Ovary (tissue), 9 donors: ENCODE measurements around the gene SLC39A2. TPM values are rescaled to one million over a fixed set of nuclear protein-coding genes. Genes with fewer than 3 reads are reported as not detected.

ENCODE experiments used
- DNase-seq, 5 donors: peaks; one replicate each; pipeline ENCODE4 v3.0.0-alpha.2; 2019 to 2020
- H3K27ac ChIP-seq, 2 donors: fragments of 200-600 bp; one replicate each; pipeline versions ENCODE4 v1.5.1 to v1.8.0; 2019 to 2022
- H3K27me3 ChIP-seq: fragments of 200-600 bp; one replicate; pipeline ENCODE4 v1.8.0; 2022
- H3K36me3 ChIP-seq: fragments of 200-600 bp; sonication (generic); one replicate; pipeline ENCODE4 v1.5.1; 2019
- H3K4me1 ChIP-seq: one replicate; pipeline ENCODE4 v1.8.1; 2013; ENCODE audit warnings: mild to moderate bottlenecking, moderate library complexity; ENCODE audit not compliant: insufficient read depth
- H3K4me3 ChIP-seq: fragments of 200-600 bp; sonication (generic); one replicate; pipeline ENCODE4 v1.5.1; 2017
- H3K9me3 ChIP-seq, 2 donors: fragments of 200-600 bp in 1 of 2; sonication (generic) in 1 of 2; one replicate each; pipeline versions ENCODE4 v1.5.1 to v1.8.1; 2013 to 2019; ENCODE audit warnings: mild to moderate bottlenecking in 1 of 2, moderate library complexity in 1 of 2
- EP300 ChIP-seq: sonication (generic); formaldehyde crosslinking; IDR thresholded peaks from one replicate; pipeline ENCODE4 v1.6.1; 2017; ENCODE audit warnings: antibody characterized with exemption
- POLR2A ChIP-seq: fragments of 450-650 bp; IDR thresholded peaks from one replicate; pipeline ENCODE4 v1.6.1; 2017; ENCODE audit warnings: antibody characterized with exemption, mild to moderate bottlenecking, moderate library complexity
- WGBS, 3 donors: extraction: QIAGEN DNeasy Blood & Tissue Kit in 1 of 3; methylation state at CpG; one replicate each; pipeline versions ENCODE4 v1.1.5 to v1.1.7; 2013 to 2017; 5-methylcytosine and 5-hydroxymethylcytosine counted together
- intact Hi-C, 4 donors: fragments of 100-400 bp; cut with DNase I; formaldehyde crosslinking; loops; one replicate each; pipeline versions ENCODE4 v1.11.0 to v1.15.1; 2022 to 2023
- polyA plus RNA-seq, 2 donors: library from polyadenylated mRNA; stranded (reverse); fragments of 200-250 nt in 1 of 2; fragments of 350-450 nt in 1 of 2; fragmentation: Illumina TruSeq in 1 of 2; extraction: RNeasy Lipid Tissue Mini Kit (QIAGEN cat#74804) in 1 of 2; gene quantifications; one replicate each; pipeline ENCODE4 v1.2.3, GENCODE V29; 2013 to 2014
- total RNA-seq, 7 donors: library from RNA; depleted of rRNA in 2 of 7; stranded (reverse); fragments of >200 nt in 2 of 7; fragmentation: NEBNext Ultra II Directional in 3 of 7; extraction: Animal tissue kit (Norgen Biotek cat#: 25700) in 3 of 7; gene quantifications; one replicate each; pipeline versions ENCODE4 v1.1.0 to v1.2.4, GENCODE V29; 2016 to 2023
- TF ChIP-seq, protein P1 (sequence below), 3 donors: fragments of 450-650 bp in 2 of 3; fragments of 200-600 bp in 1 of 3; IDR thresholded peaks; one replicate each; pipeline versions ENCODE4 v1.5.1 to v1.8.0; 2016 to 2022; ENCODE audit warnings: antibody characterized with exemption in 3 of 3, mild to moderate bottlenecking in 1 of 3
- donor health status: DM: no; HTN: no; CAD: no; lungs with moderate emphysema.
- donor health status: DM: no; HTN: no; CAD: no.
- donor health status: Bipolar disorder and iron deficiency.
- donor health status: DM: yes; HTN: yes; CAD: no.
- donor health status: DM: no; HTN: no; CAD: no.
- donor health status: DM: yes; HTN: yes; CAD: no.

Gene SLC39A2
- total and polyA plus RNA-seq, 9 donors = 0.28 to 0.30 TPM; not detected in 7

DNA sequence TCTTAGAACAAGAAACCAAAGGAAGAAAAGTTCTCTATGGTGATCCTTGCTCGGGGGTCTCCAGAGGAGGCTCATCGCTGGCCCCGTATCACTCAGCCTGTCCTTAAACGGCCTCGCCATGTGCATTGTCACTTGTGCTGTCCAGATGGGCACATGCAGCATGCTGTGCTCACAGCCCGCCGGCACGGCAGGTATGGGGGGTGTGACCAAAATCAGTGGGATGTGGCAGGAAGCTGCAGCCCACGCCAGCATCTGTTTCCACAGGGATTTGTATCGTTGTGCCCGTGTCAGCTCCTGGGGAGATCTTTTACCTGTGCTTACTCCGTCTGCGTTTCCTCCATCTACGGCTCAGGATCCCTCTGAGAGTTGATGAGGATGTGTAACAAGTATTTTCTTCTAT, 2.6 kb upstream of the SLC39A2 start:
- Histone ChIP-seq H3K4me3 (no peak overlapping the region), H3K36me3 (no peaks in the 10 kb centered on the region), H3K27ac (no peak overlapping the region), H3K9me3 (no peaks in the 10 kb centered on the region), H3K4me1 (peaks cover 1% of the 10 kb centered on the region), H3K27me3 (no peaks in the 10 kb centered on the region)
- no peak for DNase-seq
- TF ChIP-seq POLR2A = no peak
- TF ChIP-seq EP300 = no peak
- TF ChIP-seq, protein P1, sequence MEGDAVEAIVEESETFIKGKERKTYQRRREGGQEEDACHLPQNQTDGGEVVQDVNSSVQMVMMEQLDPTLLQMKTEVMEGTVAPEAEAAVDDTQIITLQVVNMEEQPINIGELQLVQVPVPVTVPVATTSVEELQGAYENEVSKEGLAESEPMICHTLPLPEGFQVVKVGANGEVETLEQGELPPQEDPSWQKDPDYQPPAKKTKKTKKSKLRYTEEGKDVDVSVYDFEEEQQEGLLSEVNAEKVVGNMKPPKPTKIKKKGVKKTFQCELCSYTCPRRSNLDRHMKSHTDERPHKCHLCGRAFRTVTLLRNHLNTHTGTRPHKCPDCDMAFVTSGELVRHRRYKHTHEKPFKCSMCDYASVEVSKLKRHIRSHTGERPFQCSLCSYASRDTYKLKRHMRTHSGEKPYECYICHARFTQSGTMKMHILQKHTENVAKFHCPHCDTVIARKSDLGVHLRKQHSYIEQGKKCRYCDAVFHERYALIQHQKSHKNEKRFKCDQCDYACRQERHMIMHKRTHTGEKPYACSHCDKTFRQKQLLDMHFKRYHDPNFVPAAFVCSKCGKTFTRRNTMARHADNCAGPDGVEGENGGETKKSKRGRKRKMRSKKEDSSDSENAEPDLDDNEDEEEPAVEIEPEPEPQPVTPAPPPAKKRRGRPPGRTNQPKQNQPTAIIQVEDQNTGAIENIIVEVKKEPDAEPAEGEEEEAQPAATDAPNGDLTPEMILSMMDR (IDR thresholded peaks at IDR 0.05) = no peak
- WGBS, 3 donors = 74 to 82% (median 80%) methylated on average over 14 of the region's 14 CpGs
- intact Hi-C loops = loop anchor here in 1 of 4 donors (10.0 kb wide), 1 partner anchor 48 kb away; the partner anchor contains the start of gene RNASE7

DNA sequence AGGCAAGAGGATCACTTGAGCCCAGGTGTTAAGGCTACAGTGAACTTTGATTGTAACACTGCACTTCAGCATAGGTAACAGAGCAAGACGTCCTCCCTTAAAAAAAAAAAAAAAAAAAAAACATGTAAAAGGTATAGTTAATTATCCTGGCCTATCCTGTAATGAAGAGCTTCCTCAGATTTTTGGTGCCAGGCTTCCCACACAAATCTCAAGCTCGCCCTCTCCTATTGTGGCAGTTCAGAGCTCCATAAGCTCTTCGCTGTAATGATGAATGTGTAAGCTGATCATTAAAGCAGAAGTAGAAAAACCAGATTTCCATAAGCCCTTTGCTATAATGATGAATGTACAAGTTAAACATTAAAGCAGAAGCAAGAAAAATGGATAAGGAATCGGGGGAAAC, 2.0 kb upstream of the SLC39A2 start:
- Histone ChIP-seq H3K4me3 (no peak overlapping the region), H3K36me3 (no peaks in the 10 kb centered on the region), H3K27ac (no peak overlapping the region), H3K27me3 (no peaks in the 10 kb centered on the region), H3K9me3 (no peaks in the 10 kb centered on the region), H3K4me1 (no peaks in the 10 kb centered on the region)
- DNase-seq = no peak
- intact Hi-C loops = loop anchor here in 1 of 4 donors (10.0 kb wide), 1 partner anchor 48 kb away; the partner anchor contains the start of gene RNASE7
- TF ChIP-seq EP300 = no peak
- TF ChIP-seq POLR2A = no peak
- TF ChIP-seq, protein P1 (IDR thresholded peaks at IDR 0.05) = no peak
- 47 to 70% (median 61%) methylated on average over 4 of the region's 4 CpGs for WGBS, 3 donors

DNA sequence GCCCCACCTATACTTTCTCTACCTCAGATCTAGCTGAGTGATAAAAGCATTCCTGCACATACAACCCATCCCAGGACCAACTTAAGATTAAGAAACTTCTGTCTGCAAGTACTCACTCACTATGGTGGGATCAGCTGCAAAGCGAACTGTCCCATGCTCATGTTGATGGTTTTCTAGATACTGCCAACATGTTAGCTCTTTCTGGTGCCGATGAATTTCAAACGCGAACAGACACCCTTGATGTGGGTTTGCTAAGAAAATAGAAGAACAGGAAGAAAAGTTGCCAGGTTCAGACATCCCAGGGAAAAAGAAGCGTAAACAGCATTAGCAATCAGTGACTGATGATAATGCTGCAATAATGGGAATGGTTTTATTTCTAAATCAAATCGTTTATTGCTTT, 1.5 kb upstream of the SLC39A2 start:
- Histone ChIP-seq H3K27ac (no peak overlapping the region), H3K9me3 (no peaks in the 10 kb centered on the region), H3K4me1 (no peaks in the 10 kb centered on the region), H3K36me3 (no peaks in the 10 kb centered on the region), H3K4me3 (no peak overlapping the region), H3K27me3 (no peaks in the 10 kb centered on the region)
- intact Hi-C loops = loop anchor here in 1 of 4 donors (10.0 kb wide), 1 partner anchor 47 kb away; the partner anchor contains the start of gene RNASE7
- TF ChIP-seq, protein P1 (IDR thresholded peaks at IDR 0.05) = no peak
- TF ChIP-seq EP300 = no peak
- TF ChIP-seq POLR2A = no peak
- no peak for DNase-seq
- WGBS, 3 donors = 65 to 78% (median 73%) methylated on average over 6 of the region's 6 CpGs

DNA sequence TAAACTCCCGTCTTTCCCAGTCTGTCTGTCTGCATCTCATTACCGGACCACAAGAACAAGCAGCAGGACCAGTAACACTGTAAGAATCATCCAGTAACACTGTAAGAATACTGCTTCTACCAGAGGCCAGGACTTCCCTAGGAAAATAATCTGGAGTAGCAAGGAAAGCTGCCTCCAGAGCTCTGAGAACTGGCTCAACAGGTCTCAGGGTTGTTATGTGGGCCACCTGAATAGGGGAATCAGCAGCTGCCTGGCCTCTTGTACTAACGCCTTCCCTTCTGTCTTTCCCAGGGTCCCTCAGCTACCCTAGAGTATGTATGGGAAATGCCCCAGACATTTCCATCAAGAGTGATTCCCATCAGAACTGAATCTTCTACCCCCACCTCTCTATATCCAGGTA, 954 bp upstream of the SLC39A2 start:
- no peaks in the 10 kb centered on the region for H3K9me3 ChIP-seq
- intact Hi-C loops = loop anchor here in 1 of 4 donors (10.0 kb wide), 1 partner anchor 47 kb away; the partner anchor contains the start of gene RNASE7
- no peaks in the 10 kb centered on the region for H3K4me1 ChIP-seq
- H3K27ac ChIP-seq = no peak overlapping the region
- H3K4me3 ChIP-seq = no peak overlapping the region
- no peaks in the 10 kb centered on the region for H3K36me3 ChIP-seq
- DNase-seq = no peak
- TF ChIP-seq EP300 (no peak), POLR2A (no peak)
- TF ChIP-seq, protein P1 (IDR thresholded peaks at IDR 0.05) = no peak
- H3K27me3 ChIP-seq = no peaks in the 10 kb centered on the region
- 54 to 60% (median 58%) methylated on average over 3 of the region's 3 CpGs for WGBS, 3 donors
